ENCODE data around the gene TKT.

The TKT gene

DNA sequence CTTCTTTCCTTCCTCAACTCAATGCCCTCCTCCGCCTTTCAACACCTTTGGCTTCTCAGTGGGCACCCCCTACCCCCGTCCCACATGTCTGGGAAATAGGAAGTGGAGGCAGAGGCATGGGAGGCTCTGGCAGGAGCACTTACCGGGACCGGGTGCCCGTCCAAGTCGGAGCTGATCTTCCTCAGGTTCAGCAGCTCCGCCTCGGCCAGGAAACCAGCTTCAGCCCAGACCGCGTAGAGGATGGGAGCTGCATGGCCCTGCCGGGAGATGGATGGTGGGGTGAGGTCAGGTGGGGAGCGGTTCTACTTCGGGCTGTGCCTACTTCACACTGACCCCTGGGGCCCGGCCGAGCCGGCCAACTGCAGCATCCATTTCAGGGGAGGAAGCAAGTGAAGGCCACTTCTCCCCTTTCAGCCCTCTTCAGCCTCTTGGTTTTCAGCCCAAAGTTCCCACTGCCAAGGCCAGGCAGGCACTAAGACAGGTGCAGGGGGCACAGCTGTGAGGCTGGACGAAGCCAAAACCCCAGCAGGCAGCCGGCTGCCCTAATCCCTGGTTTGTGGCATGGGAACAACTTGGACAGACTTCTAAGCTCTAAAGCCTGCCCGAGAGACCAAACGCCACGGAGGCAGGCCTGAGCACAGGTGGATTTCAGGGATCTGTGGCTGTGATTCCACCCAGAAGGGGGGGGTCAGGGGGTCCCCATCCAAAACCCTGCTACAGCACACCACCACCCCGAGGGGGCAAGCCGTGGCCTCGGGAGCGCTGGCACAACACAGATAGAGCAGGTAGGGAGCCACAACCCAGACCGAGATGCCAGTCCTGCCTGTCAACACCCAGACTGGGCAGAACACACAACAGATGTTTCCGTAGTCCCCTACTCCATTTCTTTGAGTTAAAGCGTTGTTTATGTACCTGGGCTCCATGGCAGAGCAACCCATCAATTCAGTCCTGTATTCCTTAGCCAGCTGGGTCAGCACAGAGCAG lies 14.5 kb downstream of the TKT start:
- no peak for DNase-seq (ENCODE audit: low read depth)

DNA sequence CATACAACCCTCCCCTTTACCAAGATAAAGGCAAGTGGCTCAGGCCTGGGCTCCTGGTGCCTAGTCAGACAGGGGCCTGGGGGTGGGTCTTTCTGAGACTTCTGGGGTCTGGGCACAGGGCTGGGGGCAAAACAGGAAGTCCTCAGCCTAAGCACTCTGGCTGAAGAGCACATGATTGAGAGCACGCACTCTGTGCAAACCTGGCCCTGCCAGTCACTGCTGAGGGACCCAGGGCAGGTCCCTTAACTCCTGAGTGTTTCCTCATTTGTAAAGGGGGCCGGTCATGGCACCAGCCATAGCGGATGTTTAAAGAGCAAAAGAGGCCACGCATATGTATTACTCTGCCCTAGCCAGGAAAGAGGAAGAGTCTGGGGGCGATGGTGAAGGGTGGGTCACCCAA lies 16.0 kb downstream of the TKT start:
- no peak for DNase-seq (ENCODE audit: low read depth)

- DNase-seq (ENCODE audit: low read depth) = no peak
These were observed 16.9 kb downstream of the TKT start for GRCh38 chr3:53238886-53239285.

DNA sequence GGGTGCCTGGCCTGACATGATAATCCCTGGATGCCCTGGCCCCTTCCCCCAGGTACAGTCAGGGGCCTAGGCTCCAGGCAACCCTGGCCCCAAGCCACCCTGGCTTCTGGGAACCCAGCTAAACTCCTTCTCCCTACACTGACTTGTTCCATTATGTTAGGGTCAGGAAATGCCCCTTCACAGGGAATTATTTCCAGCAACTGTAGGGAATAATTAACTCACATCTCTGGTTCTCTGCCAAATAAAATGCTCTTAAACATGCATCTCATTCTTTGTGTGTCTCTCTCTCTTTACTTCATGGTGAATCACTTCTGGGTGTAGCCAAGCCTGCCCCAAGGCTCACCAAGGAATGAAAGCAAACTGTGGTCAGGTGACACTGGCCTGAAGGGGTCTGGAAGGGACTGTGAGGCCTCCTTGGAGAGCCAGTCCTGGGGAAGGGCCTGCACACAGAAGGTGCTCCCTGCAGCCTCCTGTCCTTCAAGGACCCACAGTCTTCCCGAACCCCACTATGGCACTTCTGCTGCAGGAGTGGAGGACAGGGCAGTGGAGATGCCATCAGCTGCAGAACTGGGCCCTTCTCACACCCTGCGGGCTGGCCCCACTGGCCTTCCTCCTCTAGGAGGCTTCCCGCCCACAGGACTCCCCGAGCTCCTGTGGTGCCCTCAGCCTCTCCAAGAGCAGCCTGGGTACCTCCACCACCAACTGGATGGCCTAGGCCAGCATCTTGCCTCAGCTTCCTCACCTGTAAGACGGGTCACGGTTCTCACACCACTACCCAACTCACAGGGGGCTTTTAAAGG lies 17.6 kb downstream of the TKT start:
- no peak for DNase-seq (ENCODE audit: low read depth)

GRCh38 chr3:53236112-53236841 lies 19.5 kb downstream of the TKT start:
- DNase-seq (ENCODE audit: low read depth) = no peak

DNA sequence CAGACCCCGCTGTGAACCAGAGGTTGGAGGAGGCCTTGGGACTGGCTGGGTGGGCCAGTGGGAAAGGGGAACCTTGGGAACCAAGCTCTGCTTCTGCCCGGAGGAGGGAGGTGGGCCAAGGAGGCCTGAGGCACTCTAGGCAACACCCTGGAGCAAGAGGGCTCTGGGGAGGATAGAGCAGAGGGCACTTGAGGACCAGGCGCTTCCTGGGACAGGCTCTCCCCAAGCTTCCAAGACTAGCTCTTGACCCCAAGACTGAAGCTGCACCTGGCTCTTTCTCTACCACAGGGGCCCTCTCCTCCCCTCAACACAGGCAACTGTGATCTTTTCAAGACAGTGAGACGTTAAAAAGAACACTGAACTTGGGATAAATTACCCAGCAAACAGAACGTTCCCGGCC lies 20.3 kb downstream of the TKT start:
- no peak for DNase-seq (ENCODE audit: low read depth)

DNA sequence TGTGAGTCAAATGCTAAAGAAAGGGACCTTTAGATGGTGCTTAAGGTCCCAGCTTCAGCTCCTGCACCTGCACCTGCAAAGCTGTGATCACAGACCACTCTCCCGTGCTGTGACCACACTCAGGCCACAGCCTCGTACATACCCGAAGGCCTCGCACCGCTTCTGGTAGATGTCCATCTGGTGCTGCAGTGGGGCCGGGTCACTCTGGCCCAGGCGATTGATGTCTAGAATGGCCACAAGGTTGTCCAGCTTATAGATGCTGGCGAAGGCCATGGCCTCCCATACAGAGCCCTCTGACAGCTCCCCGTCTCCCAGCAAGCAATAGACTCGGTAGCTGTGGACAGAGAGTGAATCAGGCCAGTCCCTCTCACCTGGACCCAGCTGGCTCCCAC lies 21.0 kb downstream of the TKT start:
- no peak for DNase-seq (ENCODE audit: low read depth)

- no peak for DNase-seq (ENCODE audit: low read depth)
These were observed 21.5 kb downstream of the TKT start for GRCh38 chr3:53234130-53234840.

DNA sequence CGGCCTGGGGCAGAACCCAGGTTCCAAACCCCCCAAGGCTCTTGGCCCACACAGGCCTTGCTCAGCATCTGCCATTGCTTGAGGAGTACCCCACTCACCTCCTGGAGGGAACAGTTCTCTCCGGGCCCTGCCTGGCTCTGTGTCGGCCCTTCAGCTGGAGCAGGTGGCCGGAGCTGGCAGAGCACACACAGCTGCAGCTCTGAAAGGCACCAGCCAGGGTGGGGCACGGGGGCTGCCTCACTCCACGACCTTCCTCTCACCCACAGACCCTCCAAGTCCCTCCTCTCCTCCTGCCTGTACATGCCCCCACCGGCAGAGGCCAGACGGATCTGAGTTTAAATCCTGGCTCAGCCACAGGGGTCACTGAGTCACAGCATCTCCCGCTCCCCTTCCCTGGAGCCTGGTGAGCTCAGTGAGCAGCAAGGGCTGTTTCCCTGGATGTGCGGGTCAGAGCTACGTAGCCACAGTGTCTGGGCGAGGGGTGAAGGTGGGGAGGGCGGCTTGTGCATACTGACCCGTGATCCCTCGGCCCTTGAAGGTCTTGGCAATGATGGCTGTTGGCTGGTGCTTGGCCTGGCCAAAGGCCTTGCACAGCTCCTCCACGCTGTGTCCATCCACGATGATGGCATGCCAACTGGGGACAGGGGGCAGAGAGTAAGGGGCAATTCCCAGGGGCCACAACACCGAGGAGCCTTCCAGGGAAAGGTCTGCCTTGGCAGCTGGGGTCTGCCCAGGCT lies 23.0 kb downstream of the TKT start:
- DNase-seq (ENCODE audit: low read depth) = no peak

DNA sequence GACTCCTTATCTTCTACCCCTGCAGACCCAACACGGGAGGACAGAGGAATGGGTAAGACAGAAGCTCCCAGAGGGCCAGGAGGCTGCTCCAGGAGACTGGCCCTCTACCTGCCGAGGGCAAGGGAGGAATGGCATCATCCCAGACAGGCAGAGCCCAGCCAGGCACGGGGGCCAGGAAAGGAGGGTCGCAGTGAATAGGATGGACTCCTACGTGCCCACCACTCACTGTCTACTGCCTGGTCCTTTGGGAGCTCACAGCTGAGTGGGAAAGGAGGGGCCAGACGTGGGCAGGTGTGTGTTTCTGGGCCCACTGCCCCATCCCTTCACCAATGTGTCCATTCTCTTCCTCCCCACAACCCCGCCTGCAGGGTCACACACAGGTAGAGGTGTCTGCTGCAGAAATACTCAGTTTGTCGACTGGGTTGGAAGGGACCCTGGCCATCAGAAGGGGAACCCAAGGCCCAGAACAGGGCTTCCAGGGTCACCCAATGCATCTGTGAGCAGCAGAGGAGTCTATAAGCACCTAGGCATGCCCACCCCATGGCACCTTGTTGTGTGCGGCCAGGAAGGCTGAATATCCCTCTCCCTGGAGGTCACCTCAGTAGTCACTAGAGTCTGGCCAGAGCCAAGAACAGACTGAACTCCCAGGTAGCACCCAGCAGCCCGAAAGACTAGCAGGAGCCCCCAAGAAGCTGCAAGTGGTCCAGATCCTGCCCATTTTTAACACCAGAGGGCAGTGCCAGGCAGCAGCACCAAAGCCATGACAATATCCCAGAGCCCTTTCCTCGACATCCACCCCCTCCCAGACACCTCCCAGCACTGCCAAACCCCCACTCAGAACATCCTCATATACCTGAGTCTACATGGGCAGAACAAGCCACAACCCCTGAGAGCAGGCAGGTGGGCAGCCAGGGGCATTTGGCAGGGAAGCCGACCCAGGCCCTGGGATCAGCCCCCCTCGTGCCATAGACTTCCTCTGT lies 24.0 kb downstream of the TKT start:
- no peak for DNase-seq (ENCODE audit: low read depth)

GRCh38 chr3:53230789-53231188 lies 25.0 kb downstream of the TKT start:
- no peak for DNase-seq (ENCODE audit: low read depth)

GRCh38 chr3:53230041-53230621 lies 25.7 kb downstream of the TKT start:
- no peak for DNase-seq (ENCODE audit: low read depth)

DNA sequence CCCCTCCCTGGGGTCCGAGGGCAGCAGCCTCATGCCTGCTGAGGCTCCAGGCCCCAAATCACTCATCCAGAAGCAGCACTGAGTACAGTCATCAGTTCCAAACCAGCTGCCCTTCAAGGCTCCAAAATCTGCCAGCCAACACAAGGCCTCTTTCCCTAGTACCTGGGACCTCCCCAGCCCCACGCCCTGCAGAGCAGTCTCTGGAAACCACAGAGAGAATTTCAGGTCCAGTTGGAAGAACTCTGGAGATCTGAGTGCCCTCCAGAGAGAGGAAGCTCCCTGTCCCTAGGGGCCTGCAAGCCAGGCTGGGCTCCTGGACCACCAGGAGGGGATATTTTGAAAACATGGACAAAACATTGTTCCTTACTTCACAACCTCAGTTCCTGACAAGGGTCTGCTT lies 26.2 kb downstream of the TKT start:
- no peak for DNase-seq (ENCODE audit: low read depth)

DNA sequence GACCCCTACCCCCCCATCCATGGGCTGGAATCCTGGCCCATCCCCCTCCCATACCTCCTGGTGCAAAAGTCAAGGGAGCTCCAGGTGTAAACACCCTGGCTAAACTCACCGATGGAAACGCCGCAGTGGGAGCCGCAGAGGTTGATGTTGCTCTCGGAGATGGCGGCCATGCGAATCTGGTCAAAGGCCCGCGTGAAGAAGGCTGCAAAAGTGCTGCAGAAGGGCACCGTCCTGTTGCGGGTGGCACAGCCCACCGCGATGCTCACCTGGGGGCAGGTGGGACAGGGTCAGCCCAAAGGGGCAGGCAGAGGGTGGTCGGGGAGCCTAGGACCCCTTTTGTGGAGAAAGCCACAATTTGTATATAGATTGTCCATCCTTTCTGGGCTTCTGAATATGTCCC lies 26.7 kb downstream of the TKT start:
- no peak for DNase-seq (ENCODE audit: low read depth)

DNA sequence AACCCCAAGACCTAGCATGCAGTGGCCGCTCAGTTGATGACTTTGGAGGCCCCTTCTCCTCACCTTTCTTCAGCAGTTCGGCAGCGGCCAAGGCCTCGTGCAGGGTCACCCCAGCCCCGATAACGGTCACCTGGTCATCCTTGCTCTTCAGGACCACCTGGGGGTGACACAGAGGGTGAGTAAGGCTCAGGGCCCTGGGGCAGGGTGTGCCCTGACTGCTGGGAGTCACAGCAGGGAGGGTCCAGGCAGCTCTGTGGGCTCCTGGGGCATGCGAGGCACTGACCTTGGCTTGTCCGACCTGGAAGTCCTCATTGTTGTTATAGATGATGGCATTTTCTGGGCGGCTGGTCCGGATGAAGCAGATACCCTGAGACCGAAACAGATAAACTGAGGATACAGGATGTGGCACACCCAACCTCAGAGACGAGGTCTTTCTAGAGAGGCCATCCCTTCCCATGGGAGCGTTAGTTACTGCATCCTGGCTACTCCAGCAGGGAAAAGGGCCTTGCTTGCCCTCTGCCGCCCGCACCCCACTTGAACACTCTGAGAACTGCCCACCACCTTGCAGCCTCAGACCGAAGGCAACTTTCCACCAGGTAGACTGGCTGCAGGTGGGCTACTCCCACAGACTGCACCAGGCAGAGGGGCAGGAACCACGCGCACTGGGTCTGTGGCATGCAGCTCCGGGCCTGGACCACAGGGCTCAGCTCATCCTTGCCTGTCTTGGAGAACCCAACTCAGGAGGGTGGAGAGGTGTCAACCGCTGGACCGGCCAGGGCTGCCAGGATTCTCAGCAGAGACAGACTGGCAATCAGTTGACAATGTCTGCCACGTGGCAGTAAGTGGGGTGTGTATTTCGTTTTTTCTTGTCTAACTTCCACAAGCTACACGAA lies 27.6 kb downstream of the TKT start:
- no peak for DNase-seq (ENCODE audit: low read depth)

- DNase-seq (ENCODE audit: low read depth) = no peak
These were observed 28.9 kb downstream of the TKT start for GRCh38 chr3:53226841-53227407.

DNA sequence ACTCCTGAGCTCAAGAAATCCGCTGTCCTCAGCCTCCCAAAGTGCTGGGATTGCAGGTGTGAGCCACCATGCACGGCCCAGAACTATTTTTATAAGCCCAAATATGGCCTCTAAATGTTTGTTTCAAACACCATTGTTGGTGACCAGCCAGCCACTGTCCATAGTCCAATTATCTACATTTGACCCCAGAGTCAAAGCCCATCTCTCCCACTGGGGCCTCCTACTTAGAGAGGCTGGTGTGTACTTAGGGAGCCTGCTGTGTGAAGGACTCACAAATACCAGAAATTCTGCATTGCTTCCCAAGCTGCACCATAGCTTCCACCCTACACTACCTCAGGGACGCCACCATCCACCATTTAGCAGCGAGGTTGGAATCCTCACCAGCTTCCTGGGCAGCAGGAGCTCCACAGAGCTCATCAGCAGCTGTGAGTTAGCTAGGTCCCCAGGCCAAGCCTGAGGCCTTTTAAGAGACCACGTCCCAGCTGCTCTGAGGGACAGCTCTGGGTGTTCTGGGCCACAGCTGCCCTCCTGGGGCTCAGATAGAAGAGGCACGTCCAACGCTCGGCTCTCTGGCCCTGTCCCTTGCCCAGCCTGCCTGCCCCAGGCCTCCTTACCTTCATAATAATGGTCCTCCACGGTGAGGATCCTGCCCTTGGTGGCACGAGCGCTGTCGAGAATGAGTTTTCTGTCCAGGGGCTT lies 29.5 kb downstream of the TKT start:
- no peak for DNase-seq (ENCODE audit: low read depth)

DNA sequence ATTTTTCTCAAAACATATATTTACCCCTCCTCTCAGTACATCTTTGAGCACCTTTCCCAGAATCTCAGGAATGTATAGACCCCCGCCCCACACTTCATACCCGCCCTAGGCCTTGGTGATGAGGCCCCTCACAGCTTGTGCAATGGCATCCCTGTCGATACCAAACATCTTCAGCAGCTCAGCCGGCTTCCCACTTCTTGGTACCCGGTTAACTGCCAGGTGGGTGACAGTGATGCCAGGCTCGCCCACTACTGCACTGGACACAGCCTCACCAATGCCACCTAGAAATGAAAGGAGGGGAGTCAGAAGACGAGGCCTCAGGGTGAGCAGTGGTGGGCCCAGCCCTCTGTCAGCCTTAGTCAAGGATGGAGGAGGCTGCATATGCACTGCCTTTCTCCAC lies 30.2 kb downstream of the TKT start:
- DNase-seq (ENCODE audit: low read depth) = no peak
